Spinal cord (tissue), 10 donors: Measurements from ENCODE around the gene KRTAP5-9. TPM values are rescaled to one million over a fixed set of nuclear protein-coding genes. Genes with fewer than 3 reads are reported as not detected.
"Not testable (repeated sequence)": the region's sequence is repeated elsewhere in the genome, so short reads cannot be mapped to it uniquely, and the experiment has no call there.

Experiments
- DNase-seq, 6 donors: peaks; one replicate each; pipeline versions ENCODE4 v3.0.0 to v3.0.0-alpha.2; 2013 to 2015; ENCODE audit warnings: low spot score in 6 of 6, low read depth in 4 of 6
- H3K27ac ChIP-seq: one replicate; pipeline ENCODE4 v1.5.1; 2013; ENCODE audit warnings: low read depth, low read length, control low read depth
- H3K27me3 ChIP-seq: one replicate; pipeline ENCODE4 v1.6.1; 2013; ENCODE audit warnings: low read length; ENCODE audit not compliant: control insufficient read depth, insufficient read depth
- H3K36me3 ChIP-seq: one replicate; pipeline ENCODE4 v1.6.1; 2013; ENCODE audit warnings: low read length; ENCODE audit not compliant: control insufficient read depth, insufficient read depth
- H3K4me1 ChIP-seq: one replicate; pipeline ENCODE4 v1.6.1; 2013; ENCODE audit warnings: low read length; ENCODE audit not compliant: control insufficient read depth, insufficient read depth
- H3K4me3 ChIP-seq: one replicate; pipeline ENCODE4 v1.5.1; 2013; ENCODE audit warnings: low read depth, low read length, control low read depth
- H3K9me3 ChIP-seq: one replicate; pipeline ENCODE4 v1.6.1; 2013; ENCODE audit warnings: low read length; ENCODE audit not compliant: control insufficient read depth, insufficient read depth
- WGBS: methylation state at CpG from one replicate; pipeline ENCODE4 v1.1.5; 2013; ENCODE audit warnings: missing lambda C conversion rate; ENCODE audit not compliant: insufficient coverage; 5-methylcytosine and 5-hydroxymethylcytosine counted together
- polyA plus RNA-seq, 2 donors: library from polyadenylated mRNA; unstranded; fragments of 120-200 nt; gene quantifications; one replicate each; pipeline ENCODE4 v1.2.1, GENCODE V29; 2013; ENCODE audit not compliant: insufficient read length in 2 of 2
- total RNA-seq, 2 donors: library from RNA; depleted of rRNA in 1 of 2; stranded (reverse); fragments of 120-200 nt in 1 of 2; fragments of >200 nt in 1 of 2; gene quantifications; one replicate each; pipeline versions ENCODE4 v1.2.3 to v1.2.4, GENCODE V29; 2013 to 2014
- donor health status: healthy.

The KRTAP5-9 gene
- total and polyA plus RNA-seq, 4 donors, result 0.38 to 0.71 TPM; not detected in 2

DNA sequence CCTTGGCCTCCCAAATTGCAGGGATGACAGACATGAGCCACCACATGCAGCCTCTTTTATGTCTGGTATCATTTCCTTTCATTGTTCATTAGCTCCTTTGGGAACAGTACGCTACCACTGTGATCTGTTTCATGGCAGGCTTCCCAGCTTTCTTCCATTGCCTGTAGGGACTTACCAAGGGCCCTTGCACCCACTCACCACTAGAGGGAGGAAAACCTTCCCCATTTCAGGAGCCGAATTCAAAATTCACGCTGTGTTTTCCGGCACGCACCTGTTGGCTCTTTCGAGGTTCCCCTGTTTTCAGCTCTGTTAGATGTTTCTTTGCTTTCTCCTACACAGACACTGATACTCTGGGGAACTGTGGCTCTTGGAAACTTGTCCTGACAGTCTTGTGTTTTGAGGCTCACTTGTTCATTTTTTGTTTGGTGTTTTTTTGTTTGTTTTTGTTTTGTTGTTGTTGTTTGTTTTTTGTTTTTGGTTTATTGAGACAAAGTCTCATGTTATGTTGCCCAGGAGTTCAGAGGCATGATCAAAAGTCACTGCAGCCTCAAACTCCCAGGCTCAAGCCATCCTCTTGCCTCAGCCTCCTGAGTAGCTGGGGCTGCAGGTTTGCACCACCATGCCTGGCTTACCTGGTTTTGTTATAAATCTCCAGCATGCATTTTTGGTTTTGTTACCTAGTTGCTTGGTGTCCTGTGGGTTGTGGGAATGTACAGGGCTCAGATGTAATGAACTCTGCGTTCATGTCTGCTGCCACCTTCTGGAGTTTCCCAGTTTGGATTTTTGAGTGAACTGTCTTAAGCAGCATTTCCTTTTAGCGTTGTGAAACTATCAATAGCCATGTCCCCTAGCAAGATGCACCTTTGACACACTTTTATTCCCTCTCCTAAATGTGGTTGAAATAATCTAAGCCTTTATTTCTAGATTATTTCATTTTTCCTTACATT is 32.1 kb downstream of the KRTAP5-9 start:
- H3K4me3 ChIP-seq, result no peak overlapping the region
- H3K36me3 ChIP-seq, result no peaks in the 10 kb centered on the region
- no peaks in the 10 kb centered on the region for H3K27me3 ChIP-seq
- no peaks in the 10 kb centered on the region for H3K9me3 ChIP-seq
- no peaks in the 10 kb centered on the region for H3K4me1 ChIP-seq
- DNase-seq, result peak in 5 of 6 donors; percentile 19 to 83 (median 25)
- WGBS, result 23% methylated on average over 4 of the region's 8 CpGs
- no peak overlapping the region for H3K27ac ChIP-seq

DNA sequence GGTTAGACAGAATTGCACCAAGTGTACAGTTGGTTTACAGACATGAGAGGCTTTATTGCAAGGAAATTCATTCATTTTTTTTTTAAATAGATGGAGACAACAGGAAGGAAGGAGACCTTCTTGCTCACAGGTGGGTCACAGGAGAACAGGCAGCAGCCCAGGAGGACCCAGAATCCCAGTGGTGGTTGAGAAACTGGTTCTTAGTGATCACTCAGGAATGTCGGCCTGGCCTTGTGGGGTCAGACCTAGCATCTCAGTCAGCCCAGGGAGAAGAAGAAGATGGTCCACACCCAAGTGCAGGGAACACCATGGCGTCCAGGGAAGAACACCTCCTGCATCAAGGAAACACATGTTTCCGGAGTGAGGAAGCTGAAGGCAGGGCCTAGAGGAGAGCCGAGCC is 33.6 kb downstream of the KRTAP5-9 start:
- Histone ChIP-seq H3K4me1 (no peaks in the 10 kb centered on the region), H3K9me3 (no peaks in the 10 kb centered on the region), H3K27ac (no peak overlapping the region), H3K4me3 (no peak overlapping the region), H3K36me3 (no peaks in the 10 kb centered on the region), H3K27me3 (no peaks in the 10 kb centered on the region)
- 88% methylated on average over 4 of the region's 4 CpGs for WGBS
- DNase-seq, result no peak

DNA sequence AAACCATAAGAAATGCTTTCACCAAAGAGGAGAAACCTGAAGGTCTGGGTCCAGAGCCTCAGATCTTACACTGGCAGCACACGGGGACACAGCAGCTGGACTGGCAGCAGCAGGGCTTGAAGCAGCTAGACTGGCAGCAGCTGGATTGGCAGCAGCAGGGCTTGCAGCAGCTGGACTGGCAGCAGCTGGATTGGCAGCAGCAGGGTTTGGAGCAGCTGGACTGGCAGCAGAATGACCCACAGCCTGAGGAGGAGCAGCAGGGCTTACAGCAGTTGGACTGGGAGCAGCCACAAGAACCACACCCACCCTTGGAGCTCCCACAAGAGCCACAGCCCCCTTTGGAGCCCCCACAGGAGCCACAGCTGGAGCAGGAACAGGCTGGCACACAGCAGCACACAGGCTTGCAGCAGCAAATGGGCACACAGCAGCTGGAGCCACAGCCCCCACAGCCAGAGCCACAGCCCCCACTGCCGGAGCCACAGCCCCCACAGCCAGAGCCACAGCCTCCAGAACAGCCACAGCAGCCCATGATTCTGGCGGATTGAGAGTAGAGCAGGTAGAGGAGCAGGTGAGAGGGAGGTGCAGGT is 34.2 kb downstream of the KRTAP5-9 start, which contains the start of gene KRTAP5-11:
Gene KRTAP5-11 (minus strand): TSS at position 567 of the 587 bp plus-strand sequence. CDS start 38 bp downstream, at position 529.
- no peaks in the 10 kb centered on the region for H3K4me1 ChIP-seq
- no peak within 1 kb of the TSS for H3K4me3 ChIP-seq
- H3K27me3 ChIP-seq, result no peaks in the 10 kb centered on the region
- H3K36me3 ChIP-seq, result no peaks in the 10 kb centered on the region
- no peak for DNase-seq
- WGBS, result 76% methylated on average over 1 of the region's 3 CpGs
- no peak within 1 kb of the TSS for H3K27ac ChIP-seq
- H3K9me3 ChIP-seq, result no peaks in the 10 kb centered on the region

- H3K27me3 ChIP-seq, H3K4me1 ChIP-seq, H3K36me3 ChIP-seq, H3K9me3 ChIP-seq, H3K4me3 ChIP-seq, DNase-seq, H3K27ac ChIP-seq: not testable (repeated sequence)
- WGBS, result 100% methylated on average over 1 of the region's 2 CpGs
Measured at GRCh38 chr11:71582969-71583368, 34.7 kb downstream of the KRTAP5-9 start.

DNA sequence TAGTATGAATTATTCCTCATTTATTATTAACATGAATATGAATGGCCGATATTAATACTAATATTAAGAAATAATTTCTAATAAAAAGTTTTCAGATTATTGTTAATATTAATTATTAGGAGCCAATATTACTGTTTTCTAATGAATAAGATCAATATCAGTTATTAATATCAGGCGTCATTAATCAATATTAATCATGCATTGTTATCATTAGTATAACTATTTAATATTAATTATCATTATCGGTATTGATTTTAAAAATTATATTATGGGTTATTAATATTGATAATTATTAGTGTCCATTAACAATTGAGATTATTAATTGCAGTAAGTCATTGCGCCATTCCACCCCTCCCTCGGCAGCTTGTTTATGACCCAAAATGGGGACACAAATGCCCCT is 37.5 kb downstream of the KRTAP5-9 start:
- DNase-seq, H3K27ac ChIP-seq, H3K9me3 ChIP-seq, H3K36me3 ChIP-seq, H3K27me3 ChIP-seq, H3K4me1 ChIP-seq, H3K4me3 ChIP-seq: not testable (repeated sequence)
- WGBS, result 100% methylated on average over 2 of the region's 5 CpGs

DNA sequence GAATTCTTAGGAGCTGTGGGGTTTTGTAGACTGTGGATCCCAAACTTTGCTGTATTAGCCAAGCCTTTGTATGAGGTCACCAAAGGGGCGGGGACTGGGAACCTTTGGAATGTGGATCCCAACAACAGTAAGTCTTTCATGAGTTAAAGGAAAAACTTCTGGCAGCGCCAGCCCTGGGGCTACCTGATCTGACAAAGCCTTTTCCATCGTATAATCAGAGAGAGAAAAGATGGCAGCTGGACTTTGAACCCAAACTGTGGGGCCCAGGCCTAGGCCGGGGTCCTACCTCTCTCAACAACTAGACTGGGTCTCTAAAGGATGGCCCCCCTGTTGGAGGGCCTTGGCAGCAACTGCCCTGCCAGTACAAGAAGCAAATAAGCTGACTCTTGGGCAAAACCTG is 40.1 kb downstream of the KRTAP5-9 start:
- DNase-seq, H3K9me3 ChIP-seq, H3K27ac ChIP-seq, H3K4me3 ChIP-seq, H3K36me3 ChIP-seq, H3K27me3 ChIP-seq, H3K4me1 ChIP-seq: not testable (repeated sequence)
- WGBS, result 55% methylated on average over 4 of the region's 4 CpGs

DNA sequence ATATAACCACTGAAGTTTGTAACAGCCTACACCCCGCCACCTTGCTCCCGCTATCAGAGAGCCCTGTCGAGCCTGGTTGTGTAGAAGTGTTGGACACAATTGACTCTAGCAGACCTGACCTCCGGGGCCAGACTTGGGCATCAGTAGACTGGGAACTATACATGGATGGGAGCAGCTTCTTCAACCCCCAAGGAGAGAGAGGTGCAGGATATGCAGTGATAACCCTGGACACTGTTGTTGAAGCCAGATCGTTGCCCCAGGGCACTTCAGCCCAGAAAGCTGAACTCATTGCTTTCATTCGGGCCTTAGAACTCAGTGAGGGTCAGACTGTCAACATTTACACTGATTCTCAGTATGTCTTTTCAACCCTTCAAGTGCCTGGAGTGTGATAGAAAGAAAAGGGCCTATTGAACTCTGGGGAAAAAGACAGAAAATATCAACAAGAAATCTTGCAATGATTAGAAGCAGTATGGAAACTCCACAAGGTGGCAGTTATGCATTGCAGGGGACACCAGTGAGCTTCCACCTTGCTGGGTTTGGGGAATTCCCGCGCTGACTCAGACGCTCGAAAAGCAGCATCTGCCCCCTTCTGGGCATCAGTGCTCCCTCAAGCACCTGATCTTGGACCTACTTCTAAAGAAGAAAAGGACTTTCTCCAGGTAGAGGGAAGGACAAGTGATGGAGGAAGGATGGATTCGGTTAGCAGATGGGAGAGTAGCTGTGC is 40.8 kb downstream of the KRTAP5-9 start:
- DNase-seq, H3K27me3 ChIP-seq, H3K27ac ChIP-seq, H3K36me3 ChIP-seq, H3K9me3 ChIP-seq, H3K4me1 ChIP-seq, H3K4me3 ChIP-seq: not testable (repeated sequence)
- WGBS, result 95% methylated on average over 2 of the region's 11 CpGs

GRCh38 chr11:71589546-71589920 is 41.3 kb downstream of the KRTAP5-9 start:
- not testable (repeated sequence) for DNase-seq, H3K4me1 ChIP-seq, H3K27me3 ChIP-seq, H3K9me3 ChIP-seq, H3K36me3 ChIP-seq, H3K4me3 ChIP-seq, H3K27ac ChIP-seq
- 84% methylated on average over 7 of the region's 8 CpGs for WGBS
